Sigmoid colon (tissue), 7 donors: ENCODE measurements around the gene HS6ST2. TPM values are rescaled to one million over a fixed set of nuclear protein-coding genes. Genes with fewer than 3 reads are reported as not detected.

Experiments
- DNase-seq: peaks from one replicate; pipeline ENCODE4 v3.0.0-alpha.2; 2019
- H3K27ac ChIP-seq, 4 donors: fragments of 200-600 bp; sonication (generic); one replicate each; pipeline ENCODE4 v1.5.1; 2016 to 2019; ENCODE audit warnings: mild to moderate bottlenecking in 1 of 4
- H3K27me3 ChIP-seq, 3 donors: fragments of 200-600 bp; sonication (generic); one replicate each; pipeline ENCODE4 v1.5.1; 2019; ENCODE audit warnings: mild to moderate bottlenecking in 1 of 3
- H3K36me3 ChIP-seq, 4 donors: fragments of 200-600 bp; sonication (generic); one replicate each; pipeline ENCODE4 v1.5.1; 2016 to 2019
- H3K4me1 ChIP-seq, 4 donors: fragments of 200-600 bp; sonication (generic); one replicate each; pipeline ENCODE4 v1.5.1; 2017 to 2019
- H3K4me3 ChIP-seq, 4 donors: fragments of 200-600 bp; sonication (generic); one replicate each; pipeline ENCODE4 v1.5.1; 2017 to 2019; ENCODE audit warnings: mild to moderate bottlenecking in 2 of 4, moderate library complexity in 1 of 4
- H3K9me3 ChIP-seq, 4 donors: fragments of 200-600 bp in 3 of 4; sonication (generic) in 3 of 4; one replicate each; pipeline versions ENCODE4 v1.5.1 to v1.6.1; 2013 to 2019
- EP300 ChIP-seq, 4 donors: sonication (generic); formaldehyde crosslinking; IDR thresholded peaks; one replicate each; pipeline ENCODE4 v1.6.1; 2017; ENCODE audit warnings: antibody characterized with exemption in 4 of 4
- POLR2A ChIP-seq, 2 donors: fragments of 450-650 bp; IDR thresholded peaks; one replicate each; pipeline ENCODE4 v1.6.1; 2016; ENCODE audit warnings: antibody characterized with exemption in 2 of 2, mild to moderate bottlenecking in 2 of 2, moderate library complexity in 2 of 2
- POLR2AphosphoS5 ChIP-seq, 4 donors: sonication (generic); formaldehyde crosslinking; IDR thresholded peaks; one replicate each; pipeline ENCODE4 v1.6.1; 2017; ENCODE audit warnings: antibody characterized with exemption in 4 of 4
- WGBS, 2 donors: extraction: QIAGEN DNeasy Blood & Tissue Kit; methylation state at CpG; one replicate each; pipeline ENCODE4 v1.1.7; 2013; 5-methylcytosine and 5-hydroxymethylcytosine counted together
- intact Hi-C: fragments of 100-400 bp; cut with DNase I; formaldehyde crosslinking; loops from one replicate; pipeline ENCODE4 v1.15.1; 2023
- polyA plus RNA-seq, 3 donors: library from polyadenylated mRNA; stranded (reverse); fragments of 200-250 nt; gene quantifications; one replicate each; pipeline ENCODE4 v1.2.3, GENCODE V29; 2013
- total RNA-seq, 4 donors: library from RNA; depleted of rRNA; stranded (reverse); fragments of >200 nt; gene quantifications; one replicate each; pipeline ENCODE4 v1.1.0, GENCODE V29; 2016
- TF ChIP-seq, protein P1 (sequence below), 4 experiments: fragments of 450-650 bp in 3 of 4; fragments of 200-600 bp in 1 of 4; IDR thresholded peaks; one replicate each; pipeline ENCODE4 v1.5.1; 2016 to 2019; ENCODE audit warnings: antibody characterized with exemption in 4 of 4, mild to moderate bottlenecking in 3 of 4, moderate library complexity in 2 of 4
- donor health status: healthy with polysubstance abuse.
- donor health status: Bipolar disorder and iron deficiency.
- donor health status: healthy.

HS6ST2 gene
- total and polyA plus RNA-seq, 7 donors = under 0.01 to 0.82 (median 0.27) TPM; not detected in 1

DNA sequence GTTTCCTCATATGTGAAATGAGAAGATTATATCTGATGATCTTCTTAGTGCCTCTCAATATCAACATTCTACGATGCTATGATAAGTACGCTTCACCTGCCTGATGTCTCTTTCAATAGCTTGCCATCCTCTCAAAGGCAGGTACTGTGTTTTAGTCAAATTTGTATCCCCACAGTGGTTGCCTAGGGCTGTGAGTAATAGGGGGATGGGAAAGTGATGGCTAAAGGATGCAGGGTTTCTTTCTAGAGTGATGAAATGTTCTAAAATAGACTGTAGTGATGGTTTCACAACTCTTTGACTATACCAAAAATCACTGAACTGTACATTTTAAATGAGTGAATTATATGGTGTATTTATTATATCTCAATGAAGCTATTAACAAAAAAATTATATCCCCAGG, 142.8 kb downstream of the HS6ST2 start:
- H3K4me1 ChIP-seq = no peaks in the 10 kb centered on the region
- no peak overlapping the region for H3K27ac ChIP-seq
- WGBS, 2 donors = 91 to 97% methylated on average over 2 of the region's 2 CpGs

DNA sequence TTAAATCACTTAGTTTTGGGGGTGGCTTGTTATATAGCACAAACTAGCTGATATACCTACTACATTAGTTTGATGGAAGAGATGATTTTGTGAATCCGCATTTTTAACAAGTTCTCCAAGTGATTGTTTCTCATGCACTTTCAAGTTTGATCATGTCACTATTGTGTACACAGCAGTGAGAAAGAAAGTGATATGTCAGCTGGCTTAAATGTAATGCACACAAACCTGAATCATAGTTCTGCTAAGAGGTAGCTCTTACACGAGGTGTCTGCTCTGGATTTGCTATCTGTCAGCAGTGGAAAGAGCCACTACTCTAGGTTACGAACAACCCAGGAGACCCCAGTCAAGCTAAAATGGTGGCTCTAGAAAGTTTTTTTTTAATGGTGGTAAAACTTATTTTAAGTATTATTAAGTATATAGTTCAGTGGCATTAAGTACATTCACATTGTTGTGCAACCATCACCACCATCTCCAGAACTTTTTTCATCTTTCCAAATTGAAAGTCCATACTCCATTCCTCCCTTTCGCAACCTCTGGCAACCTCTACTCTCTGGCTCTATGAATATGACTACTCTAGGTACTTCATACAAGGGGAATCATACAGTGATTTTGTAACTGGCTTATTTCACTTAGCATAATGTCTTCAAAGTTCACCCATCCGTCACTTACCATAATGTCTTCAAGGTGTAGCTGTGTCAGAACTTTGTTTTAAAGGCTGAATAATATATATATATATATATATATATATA, 147.3 kb downstream of the HS6ST2 start:
- WGBS, 2 donors = 95 to 96% methylated on average over 5 of the region's 5 CpGs
- Histone ChIP-seq H3K27ac (no peak overlapping the region), H3K4me1 (no peaks in the 10 kb centered on the region), H3K27me3 (peaks cover 0 to 4% (median 0%) of the 10 kb centered on the region in 3 donors), H3K4me3 (no peak overlapping the region), H3K36me3 (no peaks in the 10 kb centered on the region), H3K9me3 (no peaks in the 10 kb centered on the region)
- intact Hi-C loops = no loop called here
- DNase-seq = no peak
- TF ChIP-seq, protein P1, sequence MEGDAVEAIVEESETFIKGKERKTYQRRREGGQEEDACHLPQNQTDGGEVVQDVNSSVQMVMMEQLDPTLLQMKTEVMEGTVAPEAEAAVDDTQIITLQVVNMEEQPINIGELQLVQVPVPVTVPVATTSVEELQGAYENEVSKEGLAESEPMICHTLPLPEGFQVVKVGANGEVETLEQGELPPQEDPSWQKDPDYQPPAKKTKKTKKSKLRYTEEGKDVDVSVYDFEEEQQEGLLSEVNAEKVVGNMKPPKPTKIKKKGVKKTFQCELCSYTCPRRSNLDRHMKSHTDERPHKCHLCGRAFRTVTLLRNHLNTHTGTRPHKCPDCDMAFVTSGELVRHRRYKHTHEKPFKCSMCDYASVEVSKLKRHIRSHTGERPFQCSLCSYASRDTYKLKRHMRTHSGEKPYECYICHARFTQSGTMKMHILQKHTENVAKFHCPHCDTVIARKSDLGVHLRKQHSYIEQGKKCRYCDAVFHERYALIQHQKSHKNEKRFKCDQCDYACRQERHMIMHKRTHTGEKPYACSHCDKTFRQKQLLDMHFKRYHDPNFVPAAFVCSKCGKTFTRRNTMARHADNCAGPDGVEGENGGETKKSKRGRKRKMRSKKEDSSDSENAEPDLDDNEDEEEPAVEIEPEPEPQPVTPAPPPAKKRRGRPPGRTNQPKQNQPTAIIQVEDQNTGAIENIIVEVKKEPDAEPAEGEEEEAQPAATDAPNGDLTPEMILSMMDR (IDR thresholded peaks at IDR 0.05) = no peak
- TF ChIP-seq POLR2A (IDR thresholded peaks at IDR 0.05) = no peak
- no peak for TF ChIP-seq POLR2AphosphoS5 (IDR thresholded peaks at IDR 0.05)
- TF ChIP-seq EP300 (IDR thresholded peaks at IDR 0.05) = no peak

More for the DNA sequence above, 142.8 kb downstream of the HS6ST2 start:
- H3K27me3 ChIP-seq = peaks cover 0 to 4% (median 0%) of the 10 kb centered on the region in 3 donors
- no peak overlapping the region for H3K4me3 ChIP-seq
- no peak for DNase-seq
- H3K36me3 ChIP-seq = no peaks in the 10 kb centered on the region
- no peak for TF ChIP-seq POLR2A (IDR thresholded peaks at IDR 0.05)
- TF ChIP-seq, protein P1 (IDR thresholded peaks at IDR 0.05) = no peak
- TF ChIP-seq POLR2AphosphoS5 (IDR thresholded peaks at IDR 0.05) = no peak
- TF ChIP-seq EP300 (IDR thresholded peaks at IDR 0.05) = no peak
- intact Hi-C loops = no loop called here
- H3K9me3 ChIP-seq = no peaks in the 10 kb centered on the region

DNA sequence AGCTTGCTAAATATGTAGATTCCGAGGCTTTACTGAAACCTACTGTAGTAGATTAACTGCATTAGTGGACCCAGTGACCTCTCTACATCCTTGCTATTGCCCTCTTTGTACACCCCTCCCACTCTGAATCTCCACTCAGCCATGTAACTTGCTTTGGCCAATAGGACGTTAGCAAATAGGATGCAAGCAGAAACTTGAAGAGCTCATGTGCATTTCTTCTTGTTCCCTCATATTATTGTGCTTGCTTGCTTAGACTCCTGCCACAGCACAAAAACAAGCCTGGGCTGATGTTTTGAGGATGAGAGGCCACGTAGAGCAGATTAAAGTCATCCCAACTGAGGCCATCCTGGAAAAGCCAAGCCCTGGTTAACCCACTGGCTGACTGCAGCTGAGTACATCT, 147.9 kb downstream of the HS6ST2 start:
- no peak overlapping the region for H3K27ac ChIP-seq
- H3K9me3 ChIP-seq = no peaks in the 10 kb centered on the region
- DNase-seq = no peak
- no peaks in the 10 kb centered on the region for H3K4me1 ChIP-seq
- peaks cover 0 to 4% (median 0%) of the 10 kb centered on the region in 3 donors for H3K27me3 ChIP-seq
- TF ChIP-seq, protein P1 (IDR thresholded peaks at IDR 0.05) = no peak
- TF ChIP-seq POLR2AphosphoS5 (IDR thresholded peaks at IDR 0.05) = no peak
- no peak for TF ChIP-seq POLR2A (IDR thresholded peaks at IDR 0.05)
- TF ChIP-seq EP300 (IDR thresholded peaks at IDR 0.05) = no peak
- 59 to 85% methylated on average over 3 of the region's 3 CpGs for WGBS, 2 donors
- no peak overlapping the region for H3K4me3 ChIP-seq
- intact Hi-C loops = no loop called here
- H3K36me3 ChIP-seq = no peaks in the 10 kb centered on the region

DNA sequence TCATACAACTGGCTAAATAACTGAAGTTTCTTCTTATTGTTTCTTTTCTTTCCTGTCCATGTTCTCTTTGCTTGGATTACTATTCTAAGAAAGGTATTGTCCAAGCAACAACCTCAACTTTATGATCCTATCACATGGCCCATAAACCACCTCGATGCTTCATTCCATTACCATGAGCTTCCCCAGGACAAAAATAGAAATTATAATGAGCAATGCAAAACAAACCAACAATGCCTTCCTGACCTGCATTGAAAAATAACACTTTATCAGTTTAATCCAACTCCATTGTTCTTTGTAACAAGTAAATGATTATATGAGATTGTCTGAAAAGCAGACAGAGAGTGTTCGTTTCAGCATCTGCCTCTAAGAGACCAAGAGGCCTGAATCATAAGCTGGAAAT, 148.8 kb downstream of the HS6ST2 start:
- H3K36me3 ChIP-seq = no peaks in the 10 kb centered on the region
- H3K9me3 ChIP-seq = no peaks in the 10 kb centered on the region
- 44 to 50% methylated on average over 2 of the region's 2 CpGs for WGBS, 2 donors
- no peak overlapping the region for H3K4me3 ChIP-seq
- H3K4me1 ChIP-seq = no peaks in the 10 kb centered on the region
- intact Hi-C loops = no loop called here
- TF ChIP-seq, protein P1 (IDR thresholded peaks at IDR 0.05) = no peak
- TF ChIP-seq EP300 (IDR thresholded peaks at IDR 0.05) (no peak), POLR2AphosphoS5 (IDR thresholded peaks at IDR 0.05) (no peak), POLR2A (IDR thresholded peaks at IDR 0.05) (no peak)
- no peak for DNase-seq
- no peak overlapping the region for H3K27ac ChIP-seq
- H3K27me3 ChIP-seq = no peaks in the 10 kb centered on the region
